Ishikawa (cell line): ENCODE measurements around the gene USP33.

Experiments
- CEBPB ChIP-seq: IDR thresholded peaks from 2 replicates; pipeline ENCODE4 v1.6.1; 2012
- CREB1 ChIP-seq: IDR thresholded peaks from 2 replicates; pipeline ENCODE4 v1.6.1; 2012; ENCODE audit warnings: low read depth
- EGR1 ChIP-seq: IDR thresholded peaks from 2 replicates; pipeline ENCODE4 v1.6.1; 2012
- EP300 ChIP-seq: IDR thresholded peaks from 2 replicates; pipeline ENCODE4 v1.6.1; 2012; ENCODE audit warnings: borderline replicate concordance
- FOXM1 ChIP-seq: IDR thresholded peaks from 2 replicates; pipeline ENCODE4 v1.6.1; 2012; ENCODE audit warnings: low read depth, borderline replicate concordance
- MAX ChIP-seq: IDR thresholded peaks from 2 replicates; pipeline ENCODE4 v1.6.1; 2012
- NFIC ChIP-seq: IDR thresholded peaks from 2 replicates; pipeline ENCODE4 v1.6.1; 2012
- RAD21 ChIP-seq: IDR thresholded peaks from 2 replicates; pipeline ENCODE4 v1.6.1; 2012; ENCODE audit warnings: low read depth
- REST ChIP-seq: IDR thresholded peaks from 2 replicates; pipeline ENCODE4 v1.6.1; 2012; ENCODE audit warnings: low read depth, mild to moderate bottlenecking
- TAF1 ChIP-seq: IDR thresholded peaks from 2 replicates; pipeline ENCODE4 v1.6.1; 2012; ENCODE audit warnings: low read depth, mild to moderate bottlenecking
- TCF12 ChIP-seq: IDR thresholded peaks from 2 replicates; pipeline ENCODE4 v1.6.1; 2012; ENCODE audit warnings: low read depth
- TEAD4 ChIP-seq: IDR thresholded peaks from 2 replicates; pipeline ENCODE4 v1.6.1; 2012
- USF1 ChIP-seq: IDR thresholded peaks from 2 replicates; pipeline ENCODE4 v1.6.1; 2012
- YY1 ChIP-seq: IDR thresholded peaks from 2 replicates; pipeline ENCODE4 v1.6.1; 2012; ENCODE audit warnings: low read depth
- ZBTB7A ChIP-seq: IDR thresholded peaks from 2 replicates; pipeline ENCODE4 v1.6.1; 2012; ENCODE audit warnings: low read depth

The USP33 gene

DNA sequence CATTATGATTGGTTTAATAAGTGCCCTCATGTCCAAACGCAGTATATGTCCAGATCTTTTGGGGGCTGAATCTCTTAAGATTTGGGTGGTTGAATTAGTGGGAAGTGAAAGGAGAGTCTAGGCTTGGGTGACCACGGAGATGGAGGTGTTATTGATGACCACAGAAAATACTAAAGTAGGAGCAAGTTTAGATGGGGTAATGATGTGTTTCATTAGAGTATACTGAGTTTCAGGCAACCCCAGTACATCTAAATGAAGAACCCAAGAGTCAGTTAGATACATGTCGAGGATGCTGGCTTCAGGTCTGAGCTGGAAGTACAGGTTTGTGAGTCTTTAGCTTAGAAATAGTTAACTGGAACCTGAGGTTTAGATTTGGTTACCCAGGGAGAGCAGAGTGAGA is 70.7 kb downstream of the USP33 start:
- TF ChIP-seq REST = no peak

DNA sequence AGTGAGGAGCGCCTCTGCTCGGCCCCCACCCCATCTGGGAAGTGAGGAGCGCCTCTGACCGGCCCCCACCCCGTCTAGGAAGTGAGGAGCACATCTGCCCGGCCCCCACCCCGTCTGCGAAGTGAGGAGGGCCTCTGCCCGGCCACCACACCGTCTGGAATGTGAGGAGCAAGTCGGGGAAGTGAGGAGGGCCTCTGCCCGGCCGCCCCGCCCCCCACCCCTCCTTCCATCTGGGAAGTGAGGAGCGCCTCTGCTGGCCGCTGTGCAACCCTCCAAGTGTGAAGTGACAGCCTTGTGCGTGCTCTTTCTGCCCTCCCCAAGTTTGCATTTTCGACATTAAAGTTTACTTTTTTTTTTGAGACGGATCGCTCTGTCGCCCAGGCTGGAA is 72.1 kb downstream of the USP33 start:
- TF ChIP-seq REST (no peak), TCF12 (no peak), EGR1 (no peak), TEAD4 (0 out of 2 replicates have a peak, but pooled peaks have one; percentile 11), RAD21 (peak; percentile 19; the same call in 1 of the 2 replicates)

- no peak for TF ChIP-seq TCF12
- TF ChIP-seq REST = no peak
- TF ChIP-seq NFIC = no peak
- no peak for TF ChIP-seq YY1
- no peak for TF ChIP-seq FOXM1
- no peak for TF ChIP-seq EP300
- TF ChIP-seq CREB1 = no peak
- TF ChIP-seq MAX = no peak
- no peak for TF ChIP-seq TEAD4
- TF ChIP-seq TAF1 = no peak
- no peak for TF ChIP-seq ZBTB7A
- no peak for TF ChIP-seq CEBPB
- TF ChIP-seq RAD21 = no peak
- TF ChIP-seq USF1 = no peak
- no peak for TF ChIP-seq EGR1
Observed at GRCh38 chr1:77686796-77687518, 72.7 kb downstream of the USP33 start.

GRCh38 chr1:77683160-77684148 is 76.2 kb downstream of the USP33 start:
- peak; percentile 64; the same call in 1 of the 2 replicates for TF ChIP-seq EGR1
- no peak for TF ChIP-seq USF1
- no peak for TF ChIP-seq TEAD4
- TF ChIP-seq EP300 = peak; percentile 51; the same call in 1 of the 2 replicates
- TF ChIP-seq RAD21 = peak; percentile 52; the same call in 1 of the 2 replicates
- no peak for TF ChIP-seq FOXM1
- no peak for TF ChIP-seq CREB1
- TF ChIP-seq NFIC = no peak
- TF ChIP-seq YY1 = no peak
- TF ChIP-seq CEBPB = peak; percentile 29; the same call in 1 of the 2 replicates
- TF ChIP-seq MAX = peak; percentile 77; the same call in 1 of the 2 replicates
- TF ChIP-seq TAF1 = no peak
